Measurements from ENCODE around the gene AGT.
"Not testable (repeated sequence)": the region's sequence is repeated elsewhere in the genome, so short reads cannot be mapped to it uniquely, and the experiment has no call there.

Gene AGT

DNA sequence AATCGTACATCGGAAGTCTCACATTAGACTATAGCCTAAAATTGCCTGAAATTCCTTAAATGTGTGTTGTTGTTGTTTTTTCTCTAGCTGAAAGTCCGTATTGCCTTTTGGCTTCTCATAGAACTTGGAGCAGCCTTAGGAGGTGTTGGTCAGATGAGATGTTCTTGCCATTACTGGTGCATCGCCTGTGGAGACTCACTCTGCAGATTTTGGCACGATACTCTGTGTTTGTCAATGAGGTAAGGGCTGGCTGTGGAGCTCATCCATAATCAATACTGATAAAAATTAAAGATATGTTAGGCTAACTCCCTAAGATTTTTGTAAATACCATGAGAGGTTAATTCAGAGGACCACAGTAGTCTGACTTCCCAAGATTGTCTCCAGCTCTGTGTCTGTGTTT lies 28.9 kb downstream of the AGT start:
- DNase-seq: no peak

DNA sequence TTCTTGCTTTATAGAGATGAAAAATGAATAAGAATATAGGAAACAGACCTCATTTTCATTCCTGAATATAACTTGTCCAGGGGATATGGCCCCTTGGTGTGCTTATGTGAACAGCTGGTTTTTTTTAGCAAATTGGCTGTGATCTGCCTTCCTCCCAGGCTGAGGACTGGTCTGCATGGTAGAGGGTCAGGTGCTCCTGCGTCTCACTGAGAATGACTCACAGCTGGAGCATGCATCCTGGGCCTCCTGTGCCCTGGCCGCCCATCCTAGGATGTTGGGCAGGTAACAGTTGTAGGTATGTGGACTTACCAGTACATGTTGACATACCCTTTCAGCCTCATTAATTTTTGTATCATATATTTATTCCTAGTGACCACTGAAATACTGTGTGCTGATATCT lies 29.8 kb downstream of the AGT start:
- no peak for DNase-seq

DNA sequence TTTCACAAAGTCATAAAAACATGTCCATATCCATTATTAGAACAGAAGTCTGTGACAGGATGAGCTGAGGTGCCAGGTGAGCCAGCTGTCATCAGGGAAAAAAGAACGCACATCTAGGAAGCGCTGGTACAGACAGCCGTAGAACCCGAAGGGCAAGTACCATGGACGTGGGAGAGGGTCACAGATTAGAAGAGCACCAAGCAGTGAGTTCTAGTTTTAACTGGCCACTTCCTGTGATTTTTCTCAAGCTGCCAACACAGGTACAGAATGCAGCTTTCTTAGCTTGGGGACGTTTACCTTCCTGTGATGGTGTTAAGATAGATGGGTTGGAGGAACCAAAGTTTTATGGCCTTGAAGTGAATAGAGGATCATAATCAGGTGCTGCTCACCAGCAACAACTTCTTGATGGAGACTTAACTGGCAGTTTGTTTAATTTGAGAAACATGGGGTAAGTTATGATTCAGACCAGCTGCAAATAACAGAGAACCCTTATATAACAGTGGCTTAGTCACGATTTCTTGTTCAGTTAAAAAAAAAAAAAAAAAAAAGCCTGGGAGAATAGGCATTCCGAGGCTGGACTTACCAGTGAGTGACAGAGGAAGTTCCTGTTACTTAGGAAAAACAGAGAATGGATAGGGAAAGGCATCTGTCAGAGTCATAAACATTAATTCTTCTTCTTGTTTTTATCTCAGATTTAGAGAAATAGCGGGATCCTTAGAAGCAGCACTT lies 30.9 kb downstream of the AGT start:
- no peak for DNase-seq

DNA sequence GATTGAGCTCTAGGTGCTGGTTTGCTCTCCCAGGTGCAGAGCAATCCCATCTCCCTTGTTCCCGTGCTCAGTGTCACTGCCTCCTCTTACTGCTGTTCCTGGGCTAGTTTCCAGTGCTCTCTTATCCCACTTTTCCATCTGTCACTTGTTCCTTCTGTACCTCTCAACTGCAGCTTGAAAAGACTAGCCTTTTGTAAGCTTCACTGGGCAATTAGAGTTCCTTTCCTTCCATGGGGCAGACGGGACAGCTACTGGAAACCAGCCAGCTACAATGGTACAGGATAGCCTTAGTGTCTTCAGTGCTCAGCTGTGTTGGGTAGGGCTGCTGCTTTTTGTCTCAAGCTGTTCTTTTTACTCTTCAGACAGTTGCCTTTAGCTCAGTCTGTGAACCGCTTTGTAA lies 31.6 kb downstream of the AGT start:
- DNase-seq: no peak

DNA sequence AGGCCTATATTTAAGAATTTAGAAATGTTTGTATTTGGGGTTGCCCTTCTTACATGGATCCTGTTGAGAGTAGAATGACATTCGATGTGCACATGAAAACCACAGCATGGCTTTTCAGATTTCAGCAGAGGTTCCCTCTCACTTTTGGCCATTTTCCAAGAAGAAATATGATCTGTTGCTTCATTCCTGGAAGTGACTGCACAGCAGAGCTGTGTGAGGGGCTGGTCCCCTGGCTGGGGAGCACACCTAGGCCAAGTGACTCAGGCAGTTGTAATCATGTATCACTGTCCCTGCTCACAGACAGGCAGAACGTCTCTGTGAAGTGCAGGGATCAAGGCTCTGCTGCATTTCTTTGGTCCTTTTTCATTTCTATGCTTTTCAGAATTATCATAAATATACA lies 32.3 kb downstream of the AGT start:
- peak; percentile 26 for DNase-seq

DNA sequence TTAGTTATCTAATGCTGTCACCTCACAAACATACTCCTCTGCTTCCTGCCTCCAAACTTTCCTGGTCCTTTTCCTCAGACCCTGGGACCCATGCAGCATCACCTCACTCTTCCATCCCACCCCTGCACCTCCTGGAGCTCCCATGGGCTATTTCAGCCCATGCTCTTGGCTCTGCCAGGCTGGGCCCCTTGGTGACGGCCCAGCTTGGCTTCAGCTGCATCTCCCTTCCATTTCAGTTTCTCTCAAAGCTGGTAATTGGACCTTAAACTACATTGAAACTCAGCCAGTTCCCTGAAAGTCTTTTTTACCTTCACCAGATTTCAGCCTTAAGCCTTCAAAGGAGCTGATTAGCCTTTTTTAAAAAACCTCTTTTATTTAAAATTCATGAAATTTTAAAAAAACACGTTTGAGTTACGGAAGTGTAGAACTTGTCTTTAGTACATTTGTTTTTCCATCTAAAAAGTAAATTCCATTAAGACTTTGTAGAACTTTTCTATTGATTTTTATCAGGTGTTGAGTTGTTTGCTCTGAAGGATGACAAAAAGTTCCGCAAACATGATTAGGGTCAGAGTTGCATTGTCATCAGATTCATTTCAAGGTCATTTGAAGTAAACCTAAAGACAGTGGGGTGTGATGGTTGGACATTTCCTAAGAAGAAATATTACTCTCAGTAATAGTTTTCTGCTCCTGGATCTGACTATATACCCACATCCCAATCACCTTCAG lies 33.5 kb downstream of the AGT start:
- DNase-seq: no peak

DNA sequence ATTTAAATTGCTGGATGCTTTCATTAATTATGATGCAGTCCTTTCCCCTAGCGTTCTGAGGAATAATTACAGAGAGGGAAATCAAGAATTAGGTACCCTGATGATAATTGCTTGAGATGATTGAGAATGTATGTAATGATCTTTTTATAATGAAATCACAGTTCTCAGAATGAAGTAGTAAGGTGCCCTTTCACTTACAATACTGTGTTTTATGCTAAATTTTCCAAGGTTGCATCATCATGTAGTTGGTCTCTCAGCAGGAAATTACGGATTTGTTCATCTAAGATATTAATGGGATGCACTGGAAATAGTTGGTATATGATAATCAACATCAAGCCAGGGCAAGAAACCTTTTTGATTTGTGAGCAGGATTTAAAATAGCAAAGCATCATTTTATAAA lies 34.1 kb downstream of the AGT start:
- no peak for DNase-seq

DNA sequence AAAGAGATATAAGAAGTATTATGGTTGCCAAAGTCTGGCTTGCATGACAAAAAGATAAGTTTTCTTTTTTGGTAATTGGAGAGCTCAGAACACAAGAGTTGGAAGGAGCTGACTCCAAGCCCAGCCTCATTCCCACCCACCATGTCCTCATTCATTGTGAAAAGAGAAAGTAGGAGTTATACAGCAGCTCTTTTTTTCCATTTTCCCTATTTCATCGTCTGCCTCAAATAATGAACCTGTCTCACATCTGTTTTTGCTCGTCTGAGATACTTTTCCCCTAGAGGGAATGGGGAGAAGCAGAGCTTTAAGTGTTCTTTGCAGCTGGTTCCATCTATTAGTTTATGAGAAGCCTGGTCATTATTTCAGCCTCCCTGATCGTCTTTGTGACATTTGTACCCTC lies 34.7 kb downstream of the AGT start:
- DNase-seq: no peak

DNA sequence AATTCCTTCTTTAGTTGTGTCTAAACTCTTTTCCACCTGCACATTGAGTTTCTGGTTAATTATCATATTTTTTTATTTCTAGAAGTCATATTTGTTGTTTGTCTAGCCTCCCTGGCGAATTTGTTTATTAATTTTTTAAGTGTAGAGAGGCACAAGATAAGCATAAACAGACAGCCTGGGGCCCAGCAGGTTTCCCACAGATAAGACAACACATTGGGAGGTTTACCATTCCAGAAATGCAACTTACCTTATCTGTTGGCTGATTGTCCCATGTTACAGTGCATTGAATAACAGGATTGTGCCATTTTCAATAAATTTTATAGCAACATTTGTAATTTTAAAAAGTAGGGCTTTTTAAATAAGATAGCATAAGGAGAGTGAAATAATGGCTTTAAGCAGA lies 36.7 kb downstream of the AGT start:
- no peak for DNase-seq

DNA sequence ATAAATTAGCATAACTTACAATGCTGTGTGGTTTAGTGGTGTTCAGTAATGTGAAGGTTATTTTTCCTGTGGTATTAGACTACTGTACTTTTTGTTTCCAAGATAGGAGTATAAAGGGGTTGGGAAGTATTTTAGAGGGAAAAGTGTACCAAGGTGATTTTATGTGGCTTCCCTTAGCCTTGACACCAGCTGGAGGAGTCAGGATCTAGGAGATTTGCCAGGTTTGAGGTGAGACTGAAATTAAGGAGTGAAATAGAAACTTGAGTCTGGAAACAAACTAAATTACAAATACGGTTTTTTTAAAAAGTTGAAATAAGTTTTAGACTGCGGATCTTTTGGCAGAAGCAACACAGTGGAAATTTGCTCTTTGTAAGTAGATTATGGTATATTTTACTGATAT lies 39.3 kb downstream of the AGT start:
- no peak for DNase-seq

DNA sequence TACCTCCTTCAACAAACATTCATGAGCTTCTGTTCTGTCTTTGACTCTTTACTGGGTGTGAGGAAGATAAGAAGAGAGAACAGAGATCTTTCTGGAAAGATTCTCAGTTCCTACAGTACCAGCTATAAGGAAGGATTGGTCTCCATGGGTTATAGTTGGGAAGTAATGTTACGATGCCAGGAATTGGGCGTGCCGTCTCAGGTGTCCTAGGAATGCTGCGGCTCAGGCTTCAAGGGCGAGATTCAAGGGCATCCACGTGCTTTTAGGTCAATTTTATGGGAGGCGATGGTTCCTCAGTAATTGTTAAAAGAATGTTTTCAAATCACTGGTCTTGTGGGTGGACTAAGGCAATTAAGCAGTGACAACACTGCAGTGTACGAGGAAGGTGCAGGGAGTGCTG lies 44.4 kb downstream of the AGT start:
- no peak for DNase-seq

DNA sequence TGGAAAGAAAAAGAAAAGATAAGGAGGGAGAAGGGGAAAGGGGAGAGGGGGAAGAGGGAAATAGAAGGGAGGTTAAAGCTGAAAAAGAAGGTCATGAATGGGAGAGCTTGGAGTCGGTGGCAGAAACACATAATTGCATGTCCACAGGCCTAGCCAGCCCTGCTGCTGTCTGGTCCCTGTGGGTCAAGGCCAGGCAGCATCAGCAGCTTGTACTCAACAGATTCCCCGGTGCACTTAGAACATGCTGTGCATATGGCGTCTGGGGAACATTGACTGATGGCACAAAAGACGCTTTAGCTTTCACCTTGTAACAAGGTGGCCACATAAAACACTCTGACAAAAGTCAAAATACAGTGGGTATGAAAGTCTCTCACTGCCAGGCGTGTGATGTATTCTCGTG lies 45.7 kb downstream of the AGT start:
- DNase-seq: no peak

DNA sequence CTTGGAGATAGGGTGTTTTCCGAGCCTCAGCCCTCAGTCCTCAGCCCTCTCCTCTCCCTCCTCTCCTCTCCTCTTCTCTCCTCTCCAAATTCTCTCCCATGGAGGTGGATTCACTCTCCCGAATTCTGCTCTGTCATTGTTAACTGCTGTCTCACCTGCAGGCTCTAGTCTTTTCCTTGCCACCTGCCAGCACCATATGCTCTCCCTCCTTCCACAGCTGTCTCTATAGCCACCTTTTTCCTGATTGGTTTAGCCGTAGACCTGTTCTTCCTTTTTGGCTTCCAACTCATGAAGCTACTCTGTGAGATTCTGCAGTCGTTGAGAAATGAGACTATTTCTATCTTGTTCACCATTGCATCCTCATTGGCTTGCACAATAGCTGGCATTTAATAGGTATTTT lies 51.9 kb downstream of the AGT start:
- no peak for DNase-seq

DNA sequence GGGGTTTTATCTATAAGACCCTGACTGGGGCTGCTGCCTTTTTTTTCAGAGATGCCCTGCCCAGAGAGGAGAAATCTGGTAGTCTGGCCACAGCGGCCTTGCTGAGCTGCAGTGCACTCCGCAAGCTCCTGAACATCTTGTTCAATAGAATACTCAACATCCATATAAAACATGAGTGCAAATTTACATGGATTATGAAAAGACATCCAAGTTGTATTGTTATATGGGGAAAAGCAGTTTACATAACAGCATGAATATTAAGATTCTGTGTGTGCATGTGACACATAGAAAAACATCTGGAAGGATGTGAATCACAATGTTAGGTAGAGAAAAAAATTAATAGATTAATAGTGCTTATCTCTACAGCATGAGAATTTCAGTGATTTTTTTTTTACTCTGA lies 55.2 kb downstream of the AGT start:
- no peak for DNase-seq

DNA sequence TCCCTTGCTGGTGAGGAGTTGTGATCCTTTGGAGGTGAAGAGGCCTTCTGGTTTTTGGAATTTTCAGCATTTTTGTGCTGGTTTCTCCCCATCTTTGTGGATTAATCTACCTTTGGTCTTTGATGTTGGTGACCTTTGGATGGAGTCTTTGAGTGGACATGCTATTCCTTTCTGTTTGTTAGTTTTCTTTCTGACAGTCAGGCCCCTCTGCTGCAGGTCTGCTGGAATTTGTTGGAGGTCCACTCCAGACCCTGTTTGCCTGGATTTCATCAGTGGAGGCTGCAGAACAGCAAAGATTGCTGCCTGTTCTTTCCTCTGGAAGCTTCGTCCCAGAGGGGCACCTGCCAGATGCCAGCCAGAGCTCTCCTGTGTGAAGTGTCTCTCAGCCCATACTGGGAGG lies 55.8 kb downstream of the AGT start:
- not testable (repeated sequence) for DNase-seq

DNA sequence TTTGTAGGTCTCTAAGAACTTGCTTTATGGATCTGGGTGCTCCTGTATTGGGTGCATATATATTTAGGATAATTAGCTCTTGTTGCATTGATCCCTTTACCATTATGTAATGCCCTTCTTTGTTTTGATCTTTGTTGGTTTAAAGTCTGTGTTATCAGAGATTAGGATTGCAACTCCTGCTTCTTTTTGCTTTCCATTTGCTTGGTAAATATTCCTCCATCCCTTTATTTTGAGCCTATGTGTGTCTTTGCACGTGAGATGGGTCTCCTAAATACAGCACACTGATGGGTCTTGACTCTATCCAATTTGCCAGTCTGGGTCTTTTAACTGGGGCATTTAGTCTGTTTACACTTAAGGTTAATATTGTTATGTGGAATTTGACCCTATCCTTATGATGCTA lies 57.2 kb downstream of the AGT start:
- DNase-seq: not testable (repeated sequence)

Measured in activated CD4-positive, alpha-beta T cell treated with anti-CD3 and anti-CD28 coated beads, Interleukin-10, Interleukin-2, amounts not matched to agents 100 ng/mL and 50 ng/mL, durations not matched to agents 16 hours and 8 hours (primary cell).